Measurements from ENCODE around the gene CCDC180. TPM values are rescaled to one million over a fixed set of nuclear protein-coding genes. Genes with fewer than 3 reads are reported as not detected.

CCDC180 gene
- total and polyA plus RNA-seq, 2 experiments from 2014 or later, result 3.9 to 7.1 TPM

- H4K20me1 ChIP-seq (replicated peaks; ENCODE audit: insufficient read depth), result no peaks in the 10 kb centered on the region
- no peaks in the 10 kb centered on the region for H3K4me1 Mint-ChIP-seq
- H2AFZ ChIP-seq, result no peak overlapping the region
- ATAC-seq (no peak), DNase-seq (ENCODE audit: low spot score) (no peak)
- H3K9me2 ChIP-seq (ENCODE audit: insufficient read depth), result no peaks in the 10 kb centered on the region
- H3K4me3 ChIP-seq, result no peak overlapping the region
- no peak overlapping the region for H3K4me3 Mint-ChIP-seq
- peaks cover 16% of the 10 kb centered on the region; the same call in 1 of the 2 replicates for H3K36me3 ChIP-seq (ENCODE audit: insufficient read depth)
- H3K27me3 ChIP-seq (ENCODE audit: insufficient read depth), result no peaks in the 10 kb centered on the region
- no peak for TF ChIP-seq JUNB (IDR thresholded peaks at IDR 0.05; ENCODE audit: unreplicated experiment)
- TF ChIP-seq NANOG (IDR thresholded peaks at IDR 0.05; ENCODE audit: borderline replicate concordance), result no peak
- no peak for TF ChIP-seq ETS1 (IDR thresholded peaks at IDR 0.05)
- TF ChIP-seq ZNF331 (CRISPR knock-in tag; IDR thresholded peaks at IDR 0.05; ENCODE audit: low read depth), result no peak
- no peak for TF ChIP-seq ZNF462 (CRISPR knock-in tag; IDR thresholded peaks at IDR 0.05)
- no peak for TF ChIP-seq POLR2AphosphoS5 (IDR thresholded peaks at IDR 0.05; ENCODE audit: low read depth)
- TF ChIP-seq EZH2phosphoT487 (IDR thresholded peaks at IDR 0.05; ENCODE audit: unreplicated experiment), result no peak
- no peak for TF ChIP-seq EZH2 (IDR thresholded peaks at IDR 0.05; ENCODE audit: low read depth, unreplicated experiment)
- TF ChIP-seq CTCF (conservative IDR thresholded peaks at IDR 0.05; ENCODE audit: low read depth in 2 of 2), result no peak
- no peak for TF ChIP-seq REST (IDR thresholded peaks at IDR 0.05; ENCODE audit: unreplicated experiment)
- TF ChIP-seq STAT1 (IDR thresholded peaks at IDR 0.05; ENCODE audit: unreplicated experiment), result no peak
- TF ChIP-seq ZNF114 (CRISPR knock-in tag; IDR thresholded peaks at IDR 0.05), result no peak
- no peak for TF ChIP-seq CREB1 (CRISPR knock-in tag; IDR thresholded peaks at IDR 0.05; ENCODE audit: low read depth)
- H3K36me3 Mint-ChIP-seq (ENCODE audit: low read depth), result peaks cover 82% of the 10 kb centered on the region
- no peaks in the 10 kb centered on the region for H3K79me2 ChIP-seq (replicated peaks; ENCODE audit: insufficient read depth)
- H3K27me3 Mint-ChIP-seq (ENCODE audit: insufficient read depth, low read depth, poor library complexity), result no peaks in the 10 kb centered on the region
- H3F3A ChIP-seq (replicated peaks; ENCODE audit: low read depth), result no peaks in the 10 kb centered on the region
- H3K9me3 Mint-ChIP-seq, result peaks cover 12% of the 10 kb centered on the region; the same call in 2 of the 3 replicates
- no peaks in the 10 kb centered on the region for H3K4me1 ChIP-seq (ENCODE audit: insufficient read depth)
- H3K27ac ChIP-seq (ENCODE audit: low read depth), result no peak overlapping the region
- H3K27ac Mint-ChIP-seq, result no peak overlapping the region
- H3K4me2 ChIP-seq, result no peak overlapping the region
These were observed 23.7 kb upstream of the CCDC180 start for GRCh38 chr9:97283768-97284167.

Data from GM23338 (cell line).